Activated gamma-delta T cell (primary cell): ENCODE measurements around the gene CCDC137.

Source experiments
- DNase-seq: peaks from one replicate; lab custom pipeline; 2025; lab: John Stamatoyannopoulos, UW

Gene CCDC137

DNA sequence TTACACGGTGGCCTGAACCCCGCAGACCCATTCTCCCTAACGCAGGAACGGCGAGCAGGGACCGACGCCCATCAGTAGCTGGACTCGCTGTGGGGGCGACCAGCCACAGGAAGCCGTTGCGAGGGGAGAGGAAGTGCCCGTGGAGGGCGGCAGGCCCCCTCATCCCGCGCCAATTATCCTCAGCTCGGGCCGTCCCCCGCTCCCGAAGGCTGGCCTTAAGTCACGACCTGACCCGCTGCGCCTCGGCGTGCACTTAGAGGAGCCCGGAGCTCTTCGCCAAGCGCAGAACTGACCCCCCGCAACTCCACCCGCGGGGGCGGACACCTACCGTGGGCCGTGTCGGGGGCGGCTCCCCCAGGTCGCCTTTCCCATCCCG is 16.7 kb downstream of the CCDC137 start:
- no peak for DNase-seq

- peak; percentile 93 for DNase-seq
Measured at GRCh38 chr17:81683584-81684441, 17.3 kb downstream of the CCDC137 start, which contains the start of the genes ARL16 and HGS. Gene ARL16, minus strand, starts transcription at chr17:81683797. Its CDS starts 44 bp downstream, at chr17:81683753. Gene HGS, plus strand, starts transcription at chr17:81684011. Its CDS starts 56 bp downstream, at chr17:81684067.

- DNase-seq, result no peak
Measured at GRCh38 chr17:81684442-81684911, 17.9 kb downstream of the CCDC137 start.

- no peak for DNase-seq
Measured at GRCh38 chr17:81685108-81685507, 18.6 kb downstream of the CCDC137 start.

- no peak for DNase-seq
Measured at GRCh38 chr17:81686614-81687013, 20.1 kb downstream of the CCDC137 start.

- DNase-seq, result no peak
Measured at GRCh38 chr17:81687770-81688541, 21.4 kb downstream of the CCDC137 start.

DNA sequence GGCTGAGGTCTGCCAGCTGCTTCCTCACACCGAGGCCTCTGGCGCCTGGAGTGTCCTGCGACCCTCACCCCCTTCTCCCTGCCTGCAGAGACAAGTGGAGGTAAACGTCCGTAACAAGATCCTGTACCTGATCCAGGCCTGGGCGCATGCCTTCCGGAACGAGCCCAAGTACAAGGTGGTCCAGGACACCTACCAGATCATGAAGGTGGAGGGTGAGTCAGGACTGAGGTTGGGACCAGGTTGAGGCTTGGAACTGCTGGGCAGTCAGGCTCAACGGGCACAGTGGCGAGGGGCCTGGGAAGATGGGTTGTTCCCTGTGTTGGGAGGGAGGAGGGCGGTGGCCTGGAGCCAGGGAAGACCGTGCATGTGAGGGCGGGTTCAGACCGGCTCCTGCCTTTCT is 22.1 kb downstream of the CCDC137 start:
- no peak for DNase-seq

DNA sequence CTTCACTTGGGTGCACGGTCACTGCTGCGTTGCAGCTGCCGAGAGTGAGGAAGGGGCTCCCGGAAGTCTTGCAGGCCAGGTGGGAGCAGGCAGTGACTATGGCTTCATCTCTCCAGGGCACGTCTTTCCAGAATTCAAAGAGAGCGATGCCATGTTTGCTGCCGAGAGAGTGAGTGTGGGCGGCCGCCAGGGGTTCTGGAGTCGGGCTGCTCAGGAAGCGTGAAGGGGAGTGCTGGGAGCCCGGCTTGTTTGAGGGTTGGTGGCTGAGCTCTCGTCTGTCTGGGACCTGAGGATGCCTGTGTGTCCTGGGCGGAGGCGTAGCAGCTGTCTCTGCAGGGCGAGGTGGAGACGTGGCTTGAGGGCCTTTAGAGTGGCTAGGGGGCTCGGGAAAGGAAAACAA is 23.5 kb downstream of the CCDC137 start:
- DNase-seq, result no peak

DNA sequence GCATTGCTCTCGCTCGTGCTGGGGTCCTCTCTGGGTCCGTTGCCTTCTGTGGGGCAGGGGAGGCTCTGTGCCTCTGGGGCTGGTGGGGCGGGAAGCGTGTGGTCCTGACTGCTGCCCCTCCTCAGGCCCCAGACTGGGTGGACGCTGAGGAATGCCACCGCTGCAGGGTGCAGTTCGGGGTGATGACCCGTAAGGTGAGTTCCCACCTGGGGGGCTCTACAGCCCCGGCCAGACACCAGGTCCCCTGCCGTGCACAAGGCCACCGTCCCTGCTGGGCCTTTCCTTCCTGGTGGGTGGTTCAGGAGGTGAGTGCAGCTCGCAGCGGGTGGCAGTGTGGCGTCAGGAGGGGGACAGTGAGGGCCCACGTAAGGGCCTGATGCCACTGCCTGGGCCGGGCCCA is 24.0 kb downstream of the CCDC137 start:
- DNase-seq, result no peak

GRCh38 chr17:81691196-81691595 is 24.7 kb downstream of the CCDC137 start:
- DNase-seq, result no peak

DNA sequence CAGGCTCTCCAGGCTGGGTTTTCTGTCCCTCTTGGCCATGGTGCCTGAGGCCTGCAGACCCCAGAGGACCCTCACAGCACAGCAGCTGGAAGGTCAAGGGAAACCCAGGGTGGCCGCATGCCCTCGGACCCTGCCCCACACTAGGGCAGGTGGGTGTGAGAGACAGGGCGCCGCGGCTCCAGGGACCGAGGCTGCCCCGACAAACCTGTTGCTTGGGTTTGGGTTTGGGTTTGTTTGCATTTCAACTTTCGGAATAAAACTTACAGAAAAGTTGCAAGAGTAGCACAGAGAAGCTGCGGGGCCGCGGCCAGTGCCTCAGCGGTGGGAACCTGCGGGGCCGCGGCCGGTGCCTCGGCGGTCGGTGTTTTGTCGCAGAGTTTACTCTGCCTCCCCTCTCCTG is 25.1 kb downstream of the CCDC137 start:
- DNase-seq, result no peak

DNA sequence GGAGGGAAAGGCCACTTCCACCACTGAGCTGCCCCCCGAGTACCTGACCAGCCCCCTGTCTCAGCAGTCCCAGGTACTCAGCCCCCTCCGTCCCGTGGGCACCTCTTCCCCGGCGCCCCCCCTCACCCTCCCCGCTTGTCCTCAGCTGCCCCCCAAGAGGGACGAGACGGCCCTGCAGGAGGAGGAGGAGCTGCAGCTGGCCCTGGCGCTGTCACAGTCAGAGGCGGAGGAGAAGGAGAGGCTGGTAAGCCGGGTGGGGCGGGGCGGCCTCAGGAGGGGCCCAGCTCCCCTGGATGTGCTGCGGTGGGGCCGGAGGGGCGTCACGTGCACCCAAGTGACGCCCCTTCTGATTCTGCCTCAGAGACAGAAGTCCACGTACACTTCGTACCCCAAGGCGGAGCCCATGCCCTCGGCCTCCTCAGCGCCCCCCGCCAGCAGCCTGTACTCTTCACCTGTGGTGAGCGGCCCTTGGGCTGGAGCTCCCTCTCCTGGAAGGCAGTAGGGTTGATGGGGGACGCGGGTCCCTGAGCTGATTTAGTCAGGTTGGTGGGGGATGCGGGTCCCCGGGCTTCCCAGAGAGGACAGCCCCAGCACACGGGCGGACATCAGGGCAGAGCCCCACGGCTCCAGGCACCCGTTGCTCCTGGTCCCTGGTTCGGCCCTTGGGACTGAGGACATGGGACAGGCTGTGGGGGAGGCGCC is 27.1 kb downstream of the CCDC137 start:
- DNase-seq, result no peak

- DNase-seq, result no peak
Measured at GRCh38 chr17:81694810-81695209, 28.3 kb downstream of the CCDC137 start.

- no peak for DNase-seq
Measured at GRCh38 chr17:81695211-81695610, 28.7 kb downstream of the CCDC137 start.

DNA sequence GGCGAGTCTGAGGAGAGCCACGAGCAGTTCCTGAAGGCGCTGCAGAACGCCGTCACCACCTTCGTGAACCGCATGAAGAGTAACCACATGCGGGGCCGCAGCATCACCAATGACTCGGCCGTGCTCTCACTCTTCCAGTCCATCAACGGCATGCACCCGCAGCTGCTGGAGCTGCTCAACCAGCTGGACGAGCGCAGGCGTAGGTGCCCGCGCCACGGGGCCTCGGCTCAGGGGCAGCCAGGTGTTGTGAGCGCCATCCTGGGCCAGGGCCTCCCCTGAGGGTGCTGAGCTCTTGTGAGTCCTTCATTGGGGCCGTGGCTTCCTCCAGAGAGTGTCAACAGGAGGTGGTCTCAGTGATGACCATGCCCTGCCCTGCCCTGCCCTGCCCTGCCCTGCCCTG is 29.3 kb downstream of the CCDC137 start:
- DNase-seq, result no peak

- no peak for DNase-seq
Measured at GRCh38 chr17:81696218-81696941, 29.8 kb downstream of the CCDC137 start.

GRCh38 chr17:81697261-81698044 is 30.9 kb downstream of the CCDC137 start:
- no peak for DNase-seq

DNA sequence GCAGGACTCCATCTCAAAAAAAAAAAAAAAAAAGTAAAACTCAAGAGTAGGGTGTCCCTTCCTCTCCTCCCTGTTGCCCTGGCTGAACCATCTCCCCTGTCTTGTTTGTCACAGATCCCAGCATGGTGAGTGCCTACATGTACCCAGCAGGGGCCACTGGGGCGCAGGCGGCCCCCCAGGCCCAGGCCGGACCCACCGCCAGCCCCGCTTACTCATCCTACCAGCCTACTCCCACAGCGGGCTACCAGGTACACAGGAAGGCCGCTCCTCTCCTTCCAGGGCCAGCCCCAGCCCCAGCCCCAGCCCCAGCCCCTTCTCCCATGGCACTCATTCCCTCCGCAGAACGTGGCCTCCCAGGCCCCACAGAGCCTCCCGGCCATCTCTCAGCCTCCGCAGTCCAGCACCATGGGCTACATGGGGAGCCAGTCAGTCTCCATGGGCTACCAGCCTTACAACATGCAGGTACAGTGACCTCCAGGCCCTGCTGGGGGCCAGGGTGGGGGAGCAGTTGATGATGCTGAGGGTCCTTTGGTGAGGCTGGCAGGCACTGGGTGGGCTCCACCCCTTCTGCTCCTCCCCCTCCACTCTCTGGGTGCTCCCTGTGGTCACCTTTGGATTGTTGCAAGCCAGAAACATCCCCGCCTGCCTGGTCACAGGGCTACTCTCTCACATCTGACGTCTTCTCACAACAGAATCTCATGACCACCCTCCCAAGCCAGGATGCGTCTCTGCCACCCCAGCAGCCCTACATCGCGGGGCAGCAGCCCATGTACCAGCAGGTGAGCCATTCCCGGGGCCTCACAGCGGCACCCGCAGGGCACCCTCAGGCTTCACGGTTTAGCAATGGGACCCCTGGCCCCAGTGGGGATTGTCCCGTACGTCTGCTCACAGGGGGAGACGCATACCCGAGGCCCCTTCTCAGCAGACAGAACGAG is 34.1 kb downstream of the CCDC137 start:
- no peak for DNase-seq

GRCh38 chr17:81701288-81702071 is 34.9 kb downstream of the CCDC137 start:
- DNase-seq, result no peak
